NCI-H1436 (cell line): ENCODE results near the gene RBP3.
"Not testable (repeated sequence)": the region's sequence is repeated elsewhere in the genome, so short reads cannot be mapped to it uniquely, and the experiment has no call there.

Source experiments
- DNase-seq: peaks from one replicate; lab custom pipeline; 2025; lab: John Stamatoyannopoulos, UW

RBP3 gene

GRCh38 chr10:47372726-47373125 is 24.6 kb downstream of the RBP3 start:
- no peak for DNase-seq

DNA sequence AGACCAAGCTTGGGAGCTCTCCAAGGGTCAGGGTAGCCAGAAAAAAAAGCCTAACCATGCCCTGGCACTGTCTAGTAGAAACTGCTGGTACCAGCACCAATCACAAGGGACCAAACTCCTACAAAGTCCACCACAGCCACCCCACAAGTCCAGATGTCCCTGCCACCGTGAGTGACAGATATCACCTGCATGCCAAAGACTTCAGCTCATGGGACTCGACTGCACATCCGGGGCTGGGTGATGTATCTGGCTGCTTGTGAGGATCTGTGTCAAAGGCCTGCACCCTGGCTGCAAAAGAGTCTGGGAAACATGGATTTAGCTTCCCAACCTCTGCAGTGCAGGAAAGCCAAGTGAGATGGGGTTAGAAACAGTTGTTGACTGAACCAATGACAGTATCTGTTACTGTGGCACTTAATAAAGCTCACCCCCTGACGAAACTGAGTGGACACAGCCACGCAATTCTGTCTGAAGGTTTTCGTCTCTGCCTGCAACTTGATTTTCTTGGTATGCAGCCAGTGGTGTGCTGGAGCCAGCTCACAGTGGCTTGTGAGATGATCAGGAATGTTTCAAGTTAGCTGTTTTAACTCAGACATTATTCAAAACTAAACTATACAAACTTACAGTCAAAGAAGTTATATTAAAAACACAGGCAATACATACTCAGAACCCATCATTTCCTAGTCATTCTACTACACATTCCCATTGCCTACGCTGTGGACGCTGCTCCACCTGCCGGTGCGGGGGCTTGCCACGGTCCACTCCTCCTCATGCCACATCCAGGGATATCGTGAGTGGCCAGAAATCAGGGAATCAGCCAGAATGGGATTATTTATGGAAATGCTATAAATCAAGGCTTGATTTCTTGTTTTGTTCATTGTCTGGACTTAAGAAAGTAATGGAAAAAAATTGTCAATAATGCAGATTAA is 26.7 kb downstream of the RBP3 start:
- no peak for DNase-seq

DNA sequence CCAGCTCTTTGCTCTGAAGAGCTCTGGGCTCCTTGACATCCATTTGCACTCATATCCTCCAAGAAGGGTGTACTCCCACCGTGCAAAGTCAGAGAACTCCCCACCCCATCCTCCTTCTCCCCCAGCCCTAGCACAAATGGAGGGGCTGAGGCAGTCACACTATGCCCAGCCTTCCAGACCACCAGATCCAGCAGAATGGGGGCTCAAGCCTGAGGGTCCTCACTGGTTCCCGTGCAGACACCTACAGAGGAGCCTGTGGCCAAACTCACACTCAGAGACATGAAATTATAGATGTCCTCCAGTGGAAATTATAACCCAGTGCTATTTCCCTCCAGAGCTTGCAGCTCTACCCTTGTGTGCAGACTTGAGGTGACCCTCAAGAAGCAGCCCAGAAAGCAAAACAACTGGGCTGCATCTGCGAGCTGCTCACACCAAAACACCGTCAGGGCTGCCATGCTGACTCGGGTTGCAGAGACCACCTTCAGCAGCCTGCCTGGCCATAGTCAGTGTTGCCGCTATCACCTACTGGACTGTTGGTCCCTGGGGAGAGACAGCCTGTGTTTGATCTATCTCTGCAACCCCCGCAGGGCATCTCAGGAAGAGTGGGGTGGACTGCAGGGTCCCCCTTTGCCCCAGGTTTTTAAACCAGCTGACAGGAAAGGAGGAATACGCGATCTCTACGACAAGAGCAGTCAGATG is 28.5 kb downstream of the RBP3 start:
- no peak for DNase-seq

DNA sequence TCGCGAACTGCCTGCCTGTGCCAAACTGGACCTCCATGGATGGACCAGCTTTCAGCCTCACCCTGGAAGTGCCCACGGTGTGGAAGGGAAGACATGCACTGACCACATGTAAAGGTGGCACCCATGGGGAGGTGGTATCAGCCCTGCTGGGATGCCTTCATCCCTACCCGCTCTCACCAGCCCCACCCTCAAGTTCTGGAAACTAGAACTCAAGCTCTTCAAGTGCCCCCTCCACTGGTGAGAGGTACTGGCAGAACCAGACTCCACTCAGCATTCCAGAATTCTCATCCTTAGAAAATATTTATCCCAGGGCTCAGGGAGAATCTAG is 30.0 kb downstream of the RBP3 start:
- no peak for DNase-seq

DNA sequence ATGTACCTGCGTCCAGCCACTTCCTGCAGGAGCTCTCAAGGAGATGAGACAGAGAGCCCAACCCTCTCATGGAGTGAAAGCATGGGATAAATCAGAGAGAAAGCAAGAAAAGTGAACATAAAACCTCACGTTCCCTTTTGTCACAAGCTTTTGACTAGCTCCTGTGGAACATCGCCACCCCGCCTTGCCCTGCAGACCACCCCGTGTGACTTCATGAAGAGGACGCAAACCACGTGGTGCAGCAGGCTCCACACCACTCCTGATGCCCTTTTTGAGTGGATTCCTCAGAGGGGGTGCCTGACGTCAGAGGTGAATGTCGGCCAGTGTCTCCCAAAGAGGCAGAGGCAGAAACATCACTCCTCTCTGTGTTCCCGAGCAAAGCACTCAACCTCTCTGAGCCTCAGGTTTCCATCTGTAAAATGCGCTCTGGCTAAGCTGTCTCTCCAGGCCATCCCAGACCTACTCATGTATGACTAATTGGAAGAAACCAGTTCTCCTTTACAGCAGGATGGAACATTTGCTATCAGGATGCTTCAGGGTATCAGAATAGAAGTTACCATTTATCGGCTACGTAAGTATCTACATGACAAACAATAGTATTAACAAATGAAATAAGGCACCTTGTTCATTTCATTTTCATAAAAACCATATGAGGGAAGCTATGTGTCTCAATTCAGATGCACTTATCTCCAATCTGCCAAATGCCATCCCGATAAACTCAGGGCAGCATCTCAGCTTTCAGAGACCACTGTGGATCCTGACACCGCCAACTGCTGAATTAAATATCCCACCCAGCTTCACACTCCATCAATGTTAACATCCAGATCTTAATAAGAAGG is 30.7 kb downstream of the RBP3 start:
- no peak for DNase-seq

- DNase-seq = no peak
Measured at GRCh38 chr10:47379445-47379785, 31.3 kb downstream of the RBP3 start.

DNA sequence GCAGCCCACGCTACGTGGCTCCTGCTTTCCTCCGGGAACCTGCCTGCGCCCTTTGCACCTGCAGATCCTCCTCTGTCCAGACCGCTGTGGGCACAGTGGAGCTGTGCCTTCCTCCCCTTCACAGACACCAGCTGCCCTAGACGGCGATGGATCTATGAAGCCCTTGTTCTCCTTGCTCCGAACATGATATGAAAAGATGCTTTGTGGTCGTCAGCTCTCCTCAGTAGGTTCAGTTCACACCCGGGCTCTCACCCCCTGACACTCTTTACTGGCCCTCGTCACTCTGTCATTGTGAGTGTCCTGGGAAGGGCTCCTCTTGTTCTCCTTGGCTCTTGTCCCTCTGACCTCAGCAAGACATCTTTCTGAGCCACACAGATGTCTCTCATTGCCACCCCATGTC is 31.7 kb downstream of the RBP3 start:
- DNase-seq = no peak

GRCh38 chr10:47380341-47381102 is 32.4 kb downstream of the RBP3 start:
- no peak for DNase-seq

DNA sequence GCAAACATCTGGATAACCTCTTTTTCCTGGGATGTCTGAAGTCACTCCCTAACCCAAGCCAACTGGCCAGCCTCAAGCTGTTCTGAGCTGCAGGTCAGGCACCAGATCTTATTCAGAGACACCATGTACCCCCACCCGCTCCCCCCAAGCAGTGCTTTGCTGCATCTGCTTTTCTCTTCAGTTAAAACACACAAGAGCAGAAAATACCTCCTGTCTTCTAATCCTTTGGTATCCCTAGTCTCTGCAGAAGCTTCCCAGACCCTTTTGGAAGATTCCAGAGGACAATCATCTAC is 32.9 kb downstream of the RBP3 start:
- DNase-seq = no peak

GRCh38 chr10:47381427-47382379 is 33.5 kb downstream of the RBP3 start:
- DNase-seq = no peak

GRCh38 chr10:47383261-47384147 is 35.3 kb downstream of the RBP3 start:
- DNase-seq = peak; percentile 51

DNA sequence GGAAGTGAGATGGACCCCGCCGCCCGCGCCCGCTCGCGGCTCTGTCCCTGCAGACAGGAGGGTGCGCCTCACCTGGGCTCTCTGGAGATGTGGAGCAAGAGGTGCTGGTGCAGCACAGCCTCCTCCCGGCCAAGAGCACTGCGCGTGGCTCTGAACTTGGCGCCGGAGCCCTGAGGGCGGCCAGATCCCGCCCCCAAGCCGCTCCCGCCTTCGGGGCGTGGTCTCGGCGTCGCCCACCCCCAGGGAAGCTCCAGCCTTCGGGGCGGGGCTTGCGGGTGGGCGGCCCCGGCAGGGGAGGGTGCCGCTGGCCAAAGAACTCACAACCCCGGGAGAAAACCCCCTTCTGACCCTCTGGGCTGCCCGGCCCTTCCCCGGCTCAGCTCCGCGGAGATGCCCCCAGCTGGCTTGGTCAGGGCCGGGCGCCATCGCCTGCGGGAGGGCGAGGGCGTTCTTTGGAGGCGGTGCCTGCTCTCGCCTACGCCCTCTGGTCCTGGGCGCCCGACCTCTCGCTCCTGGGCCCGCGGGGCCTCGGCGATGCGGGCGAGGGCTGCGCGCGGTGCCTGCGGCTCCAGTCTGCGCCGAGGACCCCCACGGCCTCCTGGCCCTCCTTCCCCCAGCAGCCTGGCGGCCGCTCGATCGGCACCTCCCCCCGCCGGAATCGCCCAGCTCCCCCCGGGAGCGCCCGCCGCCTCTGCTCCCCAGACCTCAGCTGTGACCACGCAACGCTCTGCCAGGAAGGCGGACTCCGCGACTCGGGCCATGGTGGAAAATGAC is 36.2 kb downstream of the RBP3 start, which contains the start of gene ZNF488:
Gene ZNF488, minus strand, starts transcription at position 146 of the 774 bp plus-strand sequence. CDS start 15,464 bp downstream, outside the sequence.
- DNase-seq = peak; percentile 83

GRCh38 chr10:47386104-47386503 is 37.9 kb downstream of the RBP3 start:
- DNase-seq = not testable (repeated sequence)

DNA sequence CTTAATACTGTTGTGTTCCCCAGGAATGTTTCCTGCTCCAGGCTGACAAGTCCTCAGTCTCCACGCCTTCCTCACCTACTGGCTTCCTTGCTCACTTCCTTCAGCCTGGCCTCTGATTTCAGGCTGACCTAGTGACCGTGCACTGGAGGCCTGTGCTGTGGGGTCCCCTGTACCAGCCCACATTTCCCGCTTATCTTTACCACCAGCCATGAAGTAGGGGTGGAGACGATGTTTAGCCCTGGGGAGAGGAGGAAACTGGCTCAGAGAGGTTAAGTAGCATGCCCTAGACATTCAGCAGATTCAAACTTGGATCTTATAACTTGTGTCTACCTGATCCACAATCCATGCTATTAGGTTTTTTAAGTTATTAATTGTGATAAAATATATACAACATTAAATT is 40.7 kb downstream of the RBP3 start:
- no peak for DNase-seq

DNA sequence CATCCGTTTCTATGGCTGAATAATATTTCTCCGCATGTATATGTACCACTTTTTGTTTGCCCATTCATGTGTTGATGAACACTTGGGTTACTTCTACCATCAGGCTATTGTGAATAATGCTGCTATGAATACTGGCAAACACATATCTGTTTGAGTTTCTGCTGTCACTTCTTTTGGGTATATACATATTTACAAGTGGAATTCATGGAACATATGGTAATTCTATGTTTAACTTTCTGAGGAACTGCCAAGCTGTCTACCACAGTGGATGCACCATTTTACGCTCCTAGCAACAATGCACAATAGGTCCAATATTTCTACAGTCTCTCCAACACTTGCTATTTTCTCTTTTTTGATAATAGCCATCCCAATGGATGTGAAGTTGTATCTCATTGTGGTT is 41.5 kb downstream of the RBP3 start:
- DNase-seq = no peak

GRCh38 chr10:47396311-47396717 is 48.2 kb downstream of the RBP3 start:
- DNase-seq = no peak

DNA sequence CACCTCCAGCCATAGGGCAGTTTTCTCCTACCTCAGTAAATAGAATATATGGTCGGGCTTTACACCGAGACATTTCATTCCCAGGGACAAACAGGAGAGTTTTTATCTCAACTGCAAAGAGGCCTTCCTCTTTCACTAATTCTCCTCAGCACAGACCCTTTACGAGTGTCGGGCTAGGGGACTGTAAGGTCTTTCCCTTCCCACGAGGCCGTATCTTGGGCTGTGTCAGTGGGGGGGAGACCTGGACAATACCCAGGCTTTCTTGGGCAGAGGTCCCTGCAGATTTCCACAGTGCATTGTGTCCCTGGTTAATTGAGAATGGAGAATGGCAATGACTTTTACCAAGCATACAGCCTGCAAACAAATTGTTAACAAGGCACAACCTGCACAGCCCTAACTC is 49.1 kb downstream of the RBP3 start:
- DNase-seq = no peak

- DNase-seq = no peak
Measured at GRCh38 chr10:47400251-47400650, 52.1 kb downstream of the RBP3 start.

GRCh38 chr10:47400786-47401185 is 52.6 kb downstream of the RBP3 start:
- DNase-seq = no peak
